Ishikawa (cell line): ENCODE data around the gene SPATA9.

Source experiments
- EP300 ChIP-seq: IDR thresholded peaks from 2 replicates; pipeline ENCODE4 v1.6.1; 2012; ENCODE audit warnings: borderline replicate concordance
- REST ChIP-seq: IDR thresholded peaks from 2 replicates; pipeline ENCODE4 v1.6.1; 2012; ENCODE audit warnings: low read depth, mild to moderate bottlenecking

- TF ChIP-seq EP300 (no peak), REST (no peak)
Observed at GRCh38 chr5:95682891-95683290, at the start of gene SPATA9.
